SK-N-SH treated with all-trans-retinoic acid at 6 μM for 48 hours (cell line): ENCODE results near the gene CIT.
"Not testable (repeated sequence)": the region's sequence is repeated elsewhere in the genome, so short reads cannot be mapped to it uniquely, and the experiment has no call there.

Experiments used
- ARNTL ChIP-seq: fragments of 450-650 bp; formaldehyde crosslinking; IDR thresholded peaks from 2 replicates; pipeline ENCODE4 v1.5.0; 2020; ENCODE audit warnings: low read depth, mild to moderate bottlenecking, moderate library complexity, borderline replicate concordance
- CREB5 ChIP-seq: fragments of 250-450 bp; sonication (Bioruptor Pico); IDR thresholded peaks from 2 replicates; pipeline ENCODE4 v1.5.1; 2020; ENCODE audit warnings: low read depth, mild to moderate bottlenecking, moderate library complexity
- CSDC2 ChIP-seq: fragments of 250-450 bp; sonication (Bioruptor Pico); IDR thresholded peaks from 2 replicates; pipeline ENCODE4 v1.5.0; 2020; ENCODE audit warnings: mild to moderate bottlenecking, moderate library complexity
- ISL1 ChIP-seq: fragments of 250-450 bp; sonication (Bioruptor Pico); IDR thresholded peaks from 2 replicates; pipeline ENCODE4 v2.1.2; 2022; ENCODE audit warnings: mild to moderate bottlenecking, moderate library complexity
- OSR1 ChIP-seq: fragments of 250-450 bp; sonication (Bioruptor Pico); IDR thresholded peaks from 2 replicates; pipeline ENCODE4 v1.8.0; 2022; ENCODE audit warnings: moderate library complexity, mild to moderate bottlenecking, inconsistent platforms
- PATZ1 ChIP-seq: fragments of 250-450 bp; sonication (Bioruptor Pico); IDR thresholded peaks from 2 replicates; pipeline ENCODE4 v1.8.0; 2020; ENCODE audit warnings: mild to moderate bottlenecking, moderate library complexity, borderline replicate concordance
- TCF4 ChIP-seq: fragments of 250-450 bp; sonication (Bioruptor Pico); IDR thresholded peaks from 2 replicates; pipeline ENCODE4 v1.8.0; 2021; ENCODE audit warnings: mild to moderate bottlenecking, moderate library complexity, borderline replicate concordance
- TSHZ2 ChIP-seq: fragments of 250-450 bp; sonication (Bioruptor Pico); IDR thresholded peaks from 2 replicates; pipeline ENCODE4 v1.5.0; 2020; ENCODE audit warnings: mild to moderate bottlenecking, moderate library complexity
- ZFP3 ChIP-seq: fragments of 250-450 bp; sonication (Bioruptor Pico); IDR thresholded peaks from 2 replicates; pipeline ENCODE4 v1.5.0; 2020; ENCODE audit warnings: mild to moderate bottlenecking, moderate library complexity
- ZFP30 ChIP-seq: fragments of 450-650 bp; formaldehyde crosslinking; IDR thresholded peaks from 2 replicates; pipeline ENCODE4 v1.5.0; 2022; ENCODE audit warnings: mild to moderate bottlenecking, moderate library complexity
- ZNF565 ChIP-seq: fragments of 450-650 bp; formaldehyde crosslinking; conservative IDR thresholded peaks from 2 replicates; pipeline ENCODE4 v1.5.0; 2020; ENCODE audit warnings: low read depth, mild to moderate bottlenecking, moderate library complexity

GRCh38 chr12:119883791-119884190, 6.7 kb upstream of the CIT start:
- TF ChIP-seq ZFP30 (CRISPR knock-in tag); ARNTL (CRISPR knock-in tag); ZNF565 (CRISPR knock-in tag); PATZ1 (CRISPR knock-in tag); OSR1 (CRISPR knock-in tag); TSHZ2 (CRISPR knock-in tag); ZFP3 (CRISPR knock-in tag); ISL1 (CRISPR knock-in tag); TCF4 (CRISPR knock-in tag); CREB5 (CRISPR knock-in tag); CSDC2: not testable (repeated sequence)
